BLaER1 treated with 17β-estradiol and CSF1 and Interleukin-3, amounts not matched to agents 10 nM and 100 nM (cell line): ENCODE data around the gene KIAA1614.

Source experiments
- H3K27ac ChIP-seq, 11 experiments: shearing (Covaris generic); formaldehyde crosslinking; 2 replicates each; pipeline ENCODE4 v1.8.1; 2022
- H3K27me3 ChIP-seq, 11 experiments: shearing (Covaris generic); formaldehyde crosslinking; 2 replicates each; pipeline ENCODE4 v1.8.1; 2022
- H3K36me3 ChIP-seq, 11 experiments: shearing (Covaris generic); formaldehyde crosslinking; 2 replicates each; pipeline ENCODE4 v1.8.1; 2022
- H3K4me1 ChIP-seq, 10 experiments: shearing (Covaris generic); formaldehyde crosslinking; 2 replicates each; pipeline ENCODE4 v1.8.1; 2022
- H3K4me2 ChIP-seq, 11 experiments: shearing (Covaris generic); formaldehyde crosslinking; 2 replicates each; pipeline ENCODE4 v1.8.1; 2022
- H3K4me3 ChIP-seq, 10 experiments: shearing (Covaris generic); formaldehyde crosslinking; 2 replicates each; pipeline ENCODE4 v1.8.1; 2022
- H3K9ac ChIP-seq, 11 experiments: shearing (Covaris generic); formaldehyde crosslinking; 2 replicates each; pipeline ENCODE4 v1.8.1; 2022
- H3K9me3 ChIP-seq, 11 experiments: shearing (Covaris generic); formaldehyde crosslinking; replicated peaks in 1 of 11; 2 replicates each; pipeline ENCODE4 v1.8.1; 2022
- H4K20me1 ChIP-seq, 11 experiments: shearing (Covaris generic); formaldehyde crosslinking; 2 replicates each; pipeline ENCODE4 v1.8.1; 2022
- Cebpa-rat ChIP-seq, 11 experiments: shearing (Covaris generic); IDR thresholded peaks; 2 replicates each; pipeline ENCODE4 v1.8.1; 2022

Gene KIAA1614

GRCh38 chr1:180926164-180926981 is 13.7 kb downstream of the KIAA1614 start:
- no peaks in the 10 kb centered on the region for H3K36me3 ChIP-seq
- H3K4me2 ChIP-seq = peak overlapping the region; percentile 54 to 98 (median 94)
- H3K27ac ChIP-seq = peak overlapping the region in 8 of 11 experiments; percentile 7 to 84 (median 34); a peak in 13 of 22 replicates
- no peak for TF ChIP-seq Cebpa-rat (IDR thresholded peaks at IDR 0.05)
- H3K4me1 ChIP-seq = peaks cover 58 to 100% (median 99%) of the 10 kb centered on the region in 10 experiments
- H3K4me3 ChIP-seq = no peak overlapping the region; a peak in 1 of 20 replicates
- H3K9ac ChIP-seq = peak overlapping the region in 6 of 11 experiments; percentile 12 to 60 (median 48); a peak in 11 of 22 replicates
- peaks cover 0 to 29% (median 5%) of the 10 kb centered on the region in 11 experiments; a peak in 7 of 22 replicates for H4K20me1 ChIP-seq
- H3K27me3 ChIP-seq = peaks cover 0 to 32% (median 0%) of the 10 kb centered on the region in 11 experiments; a peak in 4 of 22 replicates
- no peaks in the 10 kb centered on the region for H3K9me3 ChIP-seq

GRCh38 chr1:180927348-180927747 is 14.7 kb downstream of the KIAA1614 start:
- Histone ChIP-seq H3K4me2 (peak overlapping the region; percentile 54 to 98 (median 94)), H3K4me3 (no peak overlapping the region), H3K4me1 (peaks cover 68 to 100% (median 99%) of the 10 kb centered on the region in 10 experiments), H3K36me3 (no peaks in the 10 kb centered on the region), H4K20me1 (peaks cover 0 to 30% (median 5%) of the 10 kb centered on the region in 11 experiments; a peak in 7 of 22 replicates), H3K9me3 (no peaks in the 10 kb centered on the region), H3K27me3 (peaks cover 0 to 33% (median 0%) of the 10 kb centered on the region in 11 experiments; a peak in 4 of 22 replicates), H3K27ac (peak overlapping the region in 6 of 11 experiments; percentile 7 to 84 (median 54); a peak in 7 of 22 replicates), H3K9ac (peak overlapping the region in 5 of 11 experiments; percentile 12 to 60 (median 53); a peak in 9 of 22 replicates)
- TF ChIP-seq Cebpa-rat (IDR thresholded peaks at IDR 0.05) = no peak

DNA sequence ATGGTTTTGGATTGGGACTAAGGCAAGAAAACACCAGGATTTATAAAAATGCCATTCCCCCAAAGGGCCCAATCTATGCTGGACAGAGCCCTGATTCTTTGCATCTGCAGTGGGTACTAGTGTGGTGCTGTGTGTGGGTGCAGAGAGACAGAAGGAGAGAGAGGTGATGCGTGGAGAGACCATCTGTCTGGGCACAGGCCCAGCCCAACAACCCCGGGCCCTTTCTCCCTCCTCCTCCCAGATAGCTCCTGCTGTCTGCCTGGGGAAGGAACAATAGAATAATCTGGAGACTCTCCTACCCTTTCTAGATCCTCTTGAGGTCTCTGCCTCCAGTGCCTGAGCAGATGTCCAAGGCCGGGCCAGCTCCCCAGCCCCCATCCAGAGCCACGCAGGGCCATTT is 15.1 kb downstream of the KIAA1614 start:
- peak overlapping the region in 5 of 11 experiments; percentile 19 to 60 (median 53); a peak in 9 of 22 replicates for H3K9ac ChIP-seq
- peaks cover 0 to 30% (median 3%) of the 10 kb centered on the region in 11 experiments; a peak in 7 of 22 replicates for H4K20me1 ChIP-seq
- no peak overlapping the region for H3K4me3 ChIP-seq
- H3K27me3 ChIP-seq = peaks cover 0 to 28% (median 0%) of the 10 kb centered on the region in 11 experiments; a peak in 4 of 22 replicates
- H3K4me2 ChIP-seq = peak overlapping the region in 10 of 11 experiments; percentile 45 to 98 (median 94); a peak in 21 of 22 replicates
- TF ChIP-seq Cebpa-rat (IDR thresholded peaks at IDR 0.05) = no peak
- peaks cover 73 to 100% (median 99%) of the 10 kb centered on the region in 10 experiments for H3K4me1 ChIP-seq
- no peaks in the 10 kb centered on the region for H3K9me3 ChIP-seq
- H3K27ac ChIP-seq = peak overlapping the region in 6 of 11 experiments; percentile 7 to 84 (median 54); a peak in 8 of 22 replicates
- no peaks in the 10 kb centered on the region for H3K36me3 ChIP-seq

- peaks cover 74 to 100% (median 99%) of the 10 kb centered on the region in 10 experiments for H3K4me1 ChIP-seq
- H4K20me1 ChIP-seq = peaks cover 0 to 30% (median 3%) of the 10 kb centered on the region in 11 experiments; a peak in 7 of 22 replicates
- H3K27me3 ChIP-seq = peaks cover 0 to 26% (median 0%) of the 10 kb centered on the region in 11 experiments; a peak in 3 of 22 replicates
- peak overlapping the region in 6 of 11 experiments; percentile 7 to 84 (median 71); a peak in 8 of 22 replicates for H3K27ac ChIP-seq
- peak overlapping the region in 5 of 11 experiments; percentile 19 to 60 (median 53); a peak in 9 of 22 replicates for H3K9ac ChIP-seq
- TF ChIP-seq Cebpa-rat (IDR thresholded peaks at IDR 0.05) = no peak
- no peaks in the 10 kb centered on the region for H3K9me3 ChIP-seq
- H3K4me2 ChIP-seq = peak overlapping the region; percentile 45 to 98 (median 94)
- no peaks in the 10 kb centered on the region for H3K36me3 ChIP-seq
- H3K4me3 ChIP-seq = no peak overlapping the region
Measured at GRCh38 chr1:180928331-180929230, 15.9 kb downstream of the KIAA1614 start.

DNA sequence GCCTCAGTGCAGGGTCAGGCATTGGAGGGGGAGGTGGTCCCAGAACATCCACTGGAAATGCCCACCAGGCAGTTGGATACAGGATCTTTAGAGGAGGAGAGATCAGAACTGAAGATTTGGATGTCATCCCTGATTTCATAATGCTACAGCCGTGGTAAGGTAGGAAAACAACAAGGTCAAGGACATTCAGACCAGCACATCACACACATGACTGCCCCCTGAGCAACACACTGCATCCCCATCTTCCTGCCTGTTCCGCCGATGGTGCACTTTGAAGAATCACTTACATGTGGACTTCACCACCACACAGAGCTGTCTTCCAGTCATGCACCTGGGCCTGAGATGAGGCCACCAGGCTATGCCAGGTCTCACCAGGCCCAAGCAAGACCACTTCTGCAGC is 16.7 kb downstream of the KIAA1614 start:
- no peak for TF ChIP-seq Cebpa-rat (IDR thresholded peaks at IDR 0.05)
- peak overlapping the region; percentile 23 to 98 (median 94); a peak in 20 of 22 replicates for H3K4me2 ChIP-seq
- H3K9me3 ChIP-seq = no peaks in the 10 kb centered on the region
- H3K27me3 ChIP-seq = peaks cover 0 to 24% (median 0%) of the 10 kb centered on the region in 11 experiments; a peak in 2 of 22 replicates
- no peaks in the 10 kb centered on the region for H3K36me3 ChIP-seq
- no peak overlapping the region for H3K4me3 ChIP-seq
- H3K4me1 ChIP-seq = peaks cover 80 to 100% (median 99%) of the 10 kb centered on the region in 10 experiments
- H4K20me1 ChIP-seq = peaks cover 0 to 25% (median 3%) of the 10 kb centered on the region in 11 experiments; a peak in 7 of 22 replicates
- peak overlapping the region in 4 of 11 experiments; percentile 8 to 53 (median 28); a peak in 3 of 22 replicates for H3K9ac ChIP-seq
- H3K27ac ChIP-seq = peak overlapping the region in 4 of 11 experiments; percentile 50 to 84 (median 80); a peak in 6 of 22 replicates

GRCh38 chr1:180930687-180931086 is 18.0 kb downstream of the KIAA1614 start:
- Histone ChIP-seq H3K4me1 (peaks cover 92 to 100% (median 100%) of the 10 kb centered on the region in 10 experiments), H3K4me3 (no peak overlapping the region), H3K9ac (peak overlapping the region in 6 of 11 experiments; percentile 33 to 78 (median 62); a peak in 9 of 22 replicates), H3K9me3 (no peaks in the 10 kb centered on the region), H3K4me2 (peak overlapping the region; percentile 66 to 98 (median 94)), H3K27me3 (peaks cover 0 to 27% (median 0%) of the 10 kb centered on the region in 11 experiments; a peak in 2 of 22 replicates), H4K20me1 (peaks cover 0 to 32% (median 5%) of the 10 kb centered on the region in 11 experiments; a peak in 7 of 22 replicates), H3K36me3 (no peaks in the 10 kb centered on the region), H3K27ac (peak overlapping the region in 7 of 11 experiments; percentile 27 to 84 (median 73); a peak in 13 of 22 replicates)
- no peak for TF ChIP-seq Cebpa-rat (IDR thresholded peaks at IDR 0.05)

GRCh38 chr1:180931529-180931928 is 18.8 kb downstream of the KIAA1614 start:
- Histone ChIP-seq H3K9me3 (no peaks in the 10 kb centered on the region), H3K36me3 (no peaks in the 10 kb centered on the region), H4K20me1 (peaks cover 0 to 27% (median 5%) of the 10 kb centered on the region in 11 experiments; a peak in 7 of 22 replicates), H3K4me2 (peak overlapping the region; percentile 66 to 98 (median 94)), H3K27ac (peak overlapping the region in 7 of 11 experiments; percentile 27 to 84 (median 73); a peak in 14 of 22 replicates), H3K27me3 (peaks cover 0 to 24% (median 0%) of the 10 kb centered on the region in 11 experiments; a peak in 2 of 22 replicates), H3K4me3 (0 out of 20 replicates have a peak overlapping the region, but pooled peaks of 1 of the 10 experiments have one; percentile 10), H3K9ac (peak overlapping the region in 8 of 11 experiments; percentile 1 to 78 (median 52); a peak in 11 of 22 replicates), H3K4me1 (peaks cover 92 to 100% (median 100%) of the 10 kb centered on the region in 10 experiments)
- peak in 6 of 11 experiments; percentile 19 to 91 (median 64); a peak in 7 of 22 replicates for TF ChIP-seq Cebpa-rat (IDR thresholded peaks at IDR 0.05)
